Islet of Langerhans (tissue), 1 donor: Measurements from ENCODE around the gene NXPE3.

ENCODE experiments used
- FAIRE-seq: peaks from one replicate; lab custom pipeline; 2011; peaks lifted over from hg19 to GRCh38; lab: Jason Lieb, UNC

NXPE3 gene

DNA sequence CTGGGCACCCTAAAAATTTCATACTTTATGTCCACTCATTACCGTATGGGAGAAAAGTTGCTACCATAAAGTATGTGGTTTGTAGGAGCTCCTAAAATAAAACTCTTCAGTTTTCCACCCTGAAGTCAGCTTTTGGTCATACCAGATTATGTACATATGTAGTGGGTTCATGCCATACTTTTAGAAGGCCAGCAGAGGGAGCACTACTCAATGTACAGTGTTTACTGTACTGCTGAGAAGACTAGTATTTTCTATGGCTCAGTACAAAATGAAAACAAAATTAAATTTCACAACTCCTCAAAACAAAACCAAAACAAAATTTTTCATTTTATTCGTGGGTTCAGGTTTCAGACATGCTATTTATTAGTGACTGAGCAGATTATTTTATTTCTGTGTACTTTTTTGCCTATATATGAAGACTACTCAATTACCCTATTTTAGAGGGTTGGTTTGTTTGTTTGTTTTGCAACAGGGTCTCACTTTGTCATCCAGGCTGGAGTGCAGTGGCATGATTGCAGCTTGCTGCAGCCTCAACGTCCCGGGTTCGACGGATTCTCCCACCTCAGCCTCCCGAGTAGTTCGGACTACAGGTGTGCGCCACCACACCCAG lies 24.3 kb downstream of the NXPE3 start:
- FAIRE-seq: peak; percentile 100

DNA sequence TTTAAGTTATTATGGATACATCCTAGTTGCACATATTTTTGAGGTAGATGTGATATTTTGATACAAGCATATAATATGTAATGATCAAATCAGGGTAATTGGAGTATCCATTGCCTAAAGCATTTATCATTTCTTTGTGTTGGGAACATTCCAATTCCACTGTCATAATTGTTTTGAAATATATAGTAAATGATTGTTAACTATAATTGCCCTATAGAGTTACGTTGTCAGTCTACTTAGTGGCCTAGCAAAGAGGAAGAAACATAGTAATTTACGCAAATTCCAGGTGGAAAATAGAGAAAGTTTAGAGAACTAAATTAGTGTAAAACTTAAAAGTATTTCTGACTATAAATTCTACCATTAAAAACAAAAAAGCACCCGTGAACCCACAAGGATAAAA lies 24.9 kb downstream of the NXPE3 start:
- no peak for FAIRE-seq

DNA sequence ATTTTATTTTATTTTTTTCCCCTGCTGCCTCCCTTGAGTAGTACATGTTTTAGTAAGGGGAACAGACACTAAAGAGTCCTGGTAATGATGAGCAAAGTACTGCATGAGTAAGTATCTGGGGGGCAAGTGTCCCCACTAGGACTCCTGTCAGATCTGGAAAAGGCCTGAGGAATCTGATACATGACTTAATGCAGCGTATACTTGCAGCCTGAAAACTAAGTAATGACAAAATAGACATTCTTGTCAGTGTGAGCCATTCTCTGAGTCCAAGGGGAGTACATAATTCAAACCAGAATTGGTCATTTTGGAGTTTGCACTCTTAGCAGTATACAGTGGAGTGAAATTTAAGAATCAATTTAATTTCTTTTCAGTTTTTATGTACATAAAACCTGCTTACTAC lies 27.5 kb downstream of the NXPE3 start:
- no peak for FAIRE-seq

DNA sequence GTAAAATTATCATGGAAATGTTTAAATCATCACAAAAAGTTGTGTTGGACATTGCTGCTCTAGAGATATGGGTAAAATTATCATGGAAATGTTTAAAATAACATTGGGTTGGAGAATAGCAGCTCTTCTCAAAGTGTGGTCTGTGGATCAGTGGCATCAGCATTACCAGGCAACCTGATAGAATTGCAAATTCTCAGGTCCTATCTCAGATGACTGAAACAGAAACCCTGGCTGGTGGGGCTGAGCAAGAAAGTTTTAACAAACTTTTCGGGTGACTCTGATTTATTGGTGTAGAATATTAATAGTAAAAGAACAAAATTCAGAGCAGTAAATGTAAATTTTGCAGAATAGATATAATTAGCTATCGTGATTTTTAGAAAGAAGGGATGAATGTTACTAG lies 28.9 kb downstream of the NXPE3 start:
- no peak for FAIRE-seq

DNA sequence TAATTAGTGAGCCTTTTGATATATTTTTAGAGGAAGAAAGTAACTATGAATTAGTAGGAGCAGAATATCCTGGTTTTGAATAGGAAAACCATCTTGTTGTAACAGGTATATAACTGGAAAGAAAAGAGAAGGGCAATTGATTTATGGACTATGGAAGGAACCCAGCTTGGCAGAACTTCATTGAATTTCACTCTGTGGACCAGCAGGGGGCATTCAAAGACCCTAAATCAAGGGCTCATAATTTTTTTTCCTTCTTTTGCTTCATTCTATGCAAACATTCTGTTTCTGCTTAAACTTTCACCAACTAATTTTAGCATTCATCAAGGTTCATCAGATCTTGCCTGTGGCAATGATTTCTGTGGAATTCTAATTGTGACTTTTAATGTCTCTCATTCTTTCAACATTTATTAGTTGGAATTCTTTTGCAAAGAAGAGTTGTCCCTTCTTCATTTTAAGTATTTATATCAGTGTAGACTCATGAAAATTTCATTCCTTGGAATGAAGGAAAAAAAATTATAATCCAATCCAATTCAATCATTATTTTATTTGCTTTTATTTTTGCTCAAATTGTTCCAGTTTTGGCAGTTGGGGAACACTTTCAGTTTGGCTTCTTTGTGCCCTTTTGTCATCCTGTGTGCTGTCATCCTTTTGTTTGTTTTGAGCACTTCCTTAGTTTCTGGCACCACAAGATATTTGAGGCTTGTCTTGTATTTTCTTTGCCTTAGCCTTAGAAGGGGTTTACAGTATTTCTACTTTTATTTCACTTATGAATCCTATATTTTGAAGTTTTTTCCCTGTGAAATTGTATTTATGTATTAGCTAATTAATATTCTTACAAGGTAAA lies 30.4 kb downstream of the NXPE3 start:
- peak; percentile 99 for FAIRE-seq

DNA sequence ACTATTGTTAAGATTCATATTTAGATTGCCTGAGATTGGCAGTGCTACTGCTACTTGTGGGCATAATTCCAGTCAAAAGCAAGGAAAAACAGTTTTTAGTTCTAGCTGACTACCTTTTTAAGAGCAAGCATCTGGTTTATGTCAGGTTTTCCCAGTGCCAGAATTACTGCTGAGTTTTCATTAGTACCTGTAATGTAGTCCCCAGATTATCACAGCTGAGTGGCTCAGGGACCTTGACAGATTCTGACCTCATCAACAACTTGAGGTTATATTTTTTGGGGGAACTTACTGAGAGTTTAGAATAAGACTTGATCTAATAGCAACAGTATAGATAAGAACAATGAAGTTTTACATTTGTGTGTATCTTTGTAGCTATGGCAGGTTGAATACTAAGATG lies 31.0 kb downstream of the NXPE3 start:
- peak; percentile 97 for FAIRE-seq

DNA sequence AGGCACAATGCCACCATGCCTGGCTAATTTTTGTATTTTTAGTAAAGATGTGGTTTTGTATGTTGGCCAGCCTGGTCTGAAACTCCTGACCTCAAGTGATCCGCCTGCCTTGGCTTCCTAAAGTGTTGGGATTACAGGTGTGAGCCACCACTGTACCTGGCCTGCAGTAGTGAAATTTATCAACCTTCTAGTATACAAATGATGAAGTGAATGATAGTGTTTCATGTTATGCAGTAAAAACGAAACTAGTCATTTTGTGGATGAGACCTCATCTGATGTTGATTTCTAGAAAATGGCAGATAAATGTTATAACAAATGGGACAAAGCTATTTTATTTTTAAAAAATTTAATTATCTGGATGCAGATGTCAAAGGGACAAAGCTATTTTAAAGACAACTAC lies 32.9 kb downstream of the NXPE3 start:
- no peak for FAIRE-seq

DNA sequence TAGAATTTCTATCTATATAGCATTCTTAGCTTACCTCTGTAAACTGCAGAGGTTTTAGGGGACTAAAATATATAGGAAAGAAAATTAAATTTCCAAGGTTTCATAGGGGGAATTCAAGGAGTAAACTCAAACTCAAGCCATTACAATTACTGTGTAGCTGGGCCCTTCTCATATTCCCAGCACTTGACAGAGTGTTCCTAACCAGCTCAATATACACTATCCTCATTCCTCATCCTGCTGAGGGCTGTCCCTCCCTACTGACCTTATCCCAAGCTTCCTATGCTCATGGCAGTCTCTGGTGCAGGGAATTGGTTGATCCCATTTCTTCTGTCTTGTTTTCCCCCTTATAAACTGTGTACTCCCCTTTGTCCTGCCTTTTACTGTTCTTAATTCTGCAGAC lies 33.9 kb downstream of the NXPE3 start:
- FAIRE-seq: no peak

DNA sequence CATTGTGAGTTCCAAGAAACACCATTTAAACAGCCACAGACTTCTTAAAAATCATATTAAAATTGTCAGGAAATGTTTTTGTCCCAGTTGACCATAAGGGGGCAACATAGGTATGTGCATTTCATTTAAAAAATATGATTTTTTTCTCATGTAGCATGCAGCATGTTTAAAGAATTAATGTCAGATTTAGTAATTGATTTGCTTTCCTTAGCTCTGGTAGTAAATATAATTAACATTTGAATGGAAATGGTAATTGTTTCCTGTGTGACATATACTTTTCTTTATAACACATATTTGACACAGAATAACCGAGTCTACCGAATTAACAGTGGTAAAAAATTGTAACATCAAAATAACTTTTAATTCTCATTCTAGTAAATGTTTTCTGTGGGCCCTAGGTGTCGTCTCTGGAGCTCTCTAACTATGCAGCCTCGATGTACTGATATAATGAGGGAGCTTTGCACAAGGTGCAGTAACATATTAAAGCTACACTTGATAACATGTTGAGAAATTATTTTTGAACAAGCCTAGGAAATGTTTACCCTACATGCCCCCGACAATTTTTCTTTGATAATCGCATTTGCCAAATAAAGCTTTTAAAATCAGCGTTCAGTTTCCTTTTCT lies 34.9 kb downstream of the NXPE3 start:
- FAIRE-seq: peak; percentile 100

DNA sequence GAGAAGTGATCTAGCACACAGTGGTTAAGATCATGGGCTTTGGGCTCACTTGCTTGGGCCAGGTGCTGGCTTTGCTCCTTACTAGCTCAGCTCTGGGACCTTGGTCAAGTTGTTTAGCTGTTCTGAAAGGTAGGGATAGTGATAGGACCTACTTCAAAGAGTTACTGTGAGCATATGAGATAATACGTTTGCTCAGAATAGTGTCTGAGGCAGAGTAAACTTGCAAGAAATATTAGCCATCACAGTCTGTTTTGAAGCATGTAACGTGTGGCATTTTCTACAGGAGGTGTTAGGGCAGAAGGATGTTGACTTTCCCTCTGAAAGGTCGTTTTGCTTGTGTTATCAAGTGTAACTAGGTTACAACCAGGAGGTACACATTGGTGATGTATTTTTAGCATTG lies 35.8 kb downstream of the NXPE3 start:
- FAIRE-seq: no peak

DNA sequence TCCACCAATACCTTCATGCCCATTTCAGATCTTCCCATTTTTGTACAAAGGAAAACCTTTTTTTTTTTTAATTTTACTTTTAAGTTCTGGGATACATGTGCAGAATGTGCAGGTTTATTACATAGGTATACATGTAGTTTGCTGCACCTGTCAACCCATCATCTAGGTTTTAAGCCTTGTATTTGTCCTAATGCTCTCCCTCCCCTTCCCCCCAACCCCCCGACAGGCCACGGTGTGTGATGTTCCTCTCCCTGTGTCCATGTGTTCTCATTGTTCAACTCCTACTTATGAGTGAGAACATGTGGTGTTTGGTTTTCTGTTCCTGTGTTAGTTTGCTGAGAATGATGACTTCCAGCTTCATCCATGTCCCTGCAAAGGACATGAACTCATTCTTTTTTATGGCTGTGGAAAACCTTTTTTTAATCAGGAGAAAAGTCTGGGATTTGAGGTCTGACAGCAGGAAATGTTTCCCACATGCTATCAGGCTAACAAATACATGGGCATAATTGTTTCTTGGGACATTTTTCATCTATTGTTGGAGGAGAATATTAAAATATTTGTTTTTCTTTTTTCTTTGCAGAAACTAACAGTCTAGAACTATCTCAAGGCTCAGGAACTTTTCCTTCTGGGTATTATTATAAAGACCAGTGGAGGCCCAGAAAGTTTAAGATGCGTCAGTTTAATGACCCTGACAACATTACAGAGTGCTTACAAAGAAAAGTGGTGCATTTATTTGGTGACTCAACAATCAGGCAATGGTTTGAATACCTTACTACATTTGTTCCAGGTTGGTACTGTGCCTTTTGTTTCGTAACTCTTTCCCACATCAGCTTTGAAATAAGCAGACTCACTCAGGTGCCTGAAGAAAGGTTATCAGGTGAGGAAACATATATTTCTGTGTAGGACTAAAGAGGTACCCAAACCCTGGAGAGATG lies 37.5 kb downstream of the NXPE3 start:
- FAIRE-seq: no peak

DNA sequence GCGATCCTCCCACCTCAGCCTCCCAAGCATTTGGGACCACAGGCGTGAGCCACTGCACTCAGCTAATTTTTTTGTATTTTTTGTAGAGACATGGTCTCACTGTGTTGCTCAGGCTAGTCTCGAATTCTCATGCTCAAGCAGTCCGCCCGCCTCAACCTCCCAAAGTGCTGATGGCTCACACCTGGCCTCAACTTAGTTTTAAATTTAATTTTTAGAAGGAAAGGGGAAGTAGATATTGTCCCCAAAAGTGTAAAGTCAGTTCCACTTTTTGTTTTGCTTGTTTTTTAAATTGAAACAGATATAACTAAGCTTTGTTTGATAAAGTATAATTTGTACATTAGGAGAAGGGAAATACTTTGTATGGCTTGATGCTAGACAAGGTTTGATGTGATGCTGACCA lies 39.0 kb downstream of the NXPE3 start:
- FAIRE-seq: no peak

DNA sequence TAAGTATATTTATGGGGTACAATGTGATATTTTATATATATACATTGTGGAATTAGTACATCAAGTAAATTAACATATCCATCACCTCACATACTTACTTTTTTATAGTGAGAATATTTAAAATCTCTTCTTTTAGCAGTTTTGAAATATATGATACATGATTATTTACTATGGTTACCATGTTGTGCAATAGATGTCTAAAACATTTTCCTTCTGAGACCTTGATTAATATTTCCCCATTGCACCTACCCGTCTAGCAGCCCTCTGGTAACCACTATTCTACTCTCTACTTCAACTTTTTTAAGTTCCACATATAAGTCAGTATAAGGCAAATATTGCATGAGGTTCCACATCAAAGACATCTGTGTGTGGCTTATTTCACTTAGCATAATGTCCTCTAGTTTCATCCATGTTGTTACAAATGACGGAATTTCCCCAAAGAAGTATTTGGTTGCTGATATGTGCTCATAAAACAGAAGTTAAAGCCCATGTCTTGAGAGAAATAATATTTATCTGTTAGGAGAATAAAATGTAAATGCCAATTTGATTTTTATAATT lies 40.7 kb downstream of the NXPE3 start:
- FAIRE-seq: no peak

DNA sequence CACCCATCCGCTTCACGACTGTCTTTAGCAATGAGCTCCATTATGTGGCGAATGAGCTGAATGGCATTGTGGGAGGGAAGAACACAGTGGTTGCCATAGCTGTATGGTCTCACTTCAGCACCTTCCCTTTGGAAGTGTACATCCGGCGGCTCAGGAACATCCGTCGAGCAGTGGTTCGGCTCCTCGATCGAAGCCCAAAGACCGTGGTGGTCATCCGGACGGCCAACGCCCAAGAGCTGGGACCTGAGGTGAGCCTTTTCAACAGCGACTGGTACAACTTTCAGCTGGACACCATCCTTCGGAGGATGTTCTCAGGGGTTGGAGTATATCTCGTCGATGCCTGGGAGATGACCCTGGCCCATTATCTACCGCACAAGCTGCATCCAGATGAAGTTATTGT lies 42.5 kb downstream of the NXPE3 start:
- FAIRE-seq: no peak

DNA sequence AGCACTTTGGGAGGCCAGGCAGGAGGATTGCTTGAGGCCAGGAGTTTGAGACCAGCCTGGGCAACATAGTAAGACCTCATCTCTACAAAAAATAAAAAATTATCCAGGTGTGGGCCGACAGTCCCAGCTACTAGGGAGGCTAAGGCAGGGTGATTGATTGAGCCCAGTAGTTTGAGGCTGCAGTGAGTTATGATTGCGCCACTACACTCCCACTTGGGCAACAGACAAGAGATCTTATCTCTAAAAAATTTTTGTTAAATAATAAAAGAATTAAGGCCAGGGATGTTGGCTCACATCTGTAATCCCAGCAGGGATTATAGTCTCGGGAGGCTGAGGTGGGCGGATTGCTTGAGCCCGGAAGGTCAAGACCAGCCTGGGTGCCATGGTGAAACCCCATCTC lies 44.5 kb downstream of the NXPE3 start:
- FAIRE-seq: no peak

DNA sequence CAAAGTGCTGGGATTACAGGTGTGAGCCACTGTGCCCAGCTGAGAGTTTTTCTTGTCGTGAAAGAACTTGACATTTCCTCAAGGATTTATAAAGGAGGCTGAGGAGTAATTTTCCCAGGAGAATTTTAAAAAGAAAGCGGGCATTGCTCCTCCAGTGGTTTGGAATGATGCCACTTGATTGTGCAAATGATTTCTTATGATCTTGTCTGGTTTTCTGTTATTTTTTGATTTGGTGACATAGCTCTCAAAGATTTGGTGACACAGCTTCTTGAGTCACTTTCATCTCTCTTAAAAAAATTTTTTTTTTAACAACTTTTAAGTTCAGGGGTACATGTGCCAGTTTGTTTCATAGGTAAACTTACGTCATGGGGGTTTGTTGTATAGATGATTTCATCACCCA lies 45.7 kb downstream of the NXPE3 start:
- FAIRE-seq: no peak

DNA sequence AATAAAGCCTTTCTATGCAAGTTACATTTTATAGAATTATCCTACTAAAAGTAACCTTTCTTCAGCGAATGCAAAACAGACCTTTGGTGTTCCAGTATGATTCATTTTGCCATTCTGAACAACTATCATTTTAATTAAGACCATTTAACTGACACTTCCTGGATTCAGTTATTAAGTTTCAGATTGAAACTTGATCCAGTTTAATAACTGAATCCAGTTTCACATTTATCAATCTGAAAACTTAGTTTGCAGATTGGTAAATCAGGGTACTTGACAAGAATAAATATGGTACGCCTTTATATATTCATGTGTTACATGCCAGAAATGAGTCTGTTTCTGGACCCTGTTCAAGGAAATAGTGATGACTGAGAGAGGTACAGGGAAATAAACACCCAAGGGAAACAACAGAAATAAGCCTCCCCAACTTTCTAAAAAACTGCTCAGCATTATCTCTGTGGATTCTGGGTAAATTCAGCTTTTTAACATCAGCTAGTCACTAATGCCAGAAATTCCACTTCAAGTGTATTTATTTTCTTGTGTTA lies 47.0 kb downstream of the NXPE3 start:
- peak; percentile 65 for FAIRE-seq

DNA sequence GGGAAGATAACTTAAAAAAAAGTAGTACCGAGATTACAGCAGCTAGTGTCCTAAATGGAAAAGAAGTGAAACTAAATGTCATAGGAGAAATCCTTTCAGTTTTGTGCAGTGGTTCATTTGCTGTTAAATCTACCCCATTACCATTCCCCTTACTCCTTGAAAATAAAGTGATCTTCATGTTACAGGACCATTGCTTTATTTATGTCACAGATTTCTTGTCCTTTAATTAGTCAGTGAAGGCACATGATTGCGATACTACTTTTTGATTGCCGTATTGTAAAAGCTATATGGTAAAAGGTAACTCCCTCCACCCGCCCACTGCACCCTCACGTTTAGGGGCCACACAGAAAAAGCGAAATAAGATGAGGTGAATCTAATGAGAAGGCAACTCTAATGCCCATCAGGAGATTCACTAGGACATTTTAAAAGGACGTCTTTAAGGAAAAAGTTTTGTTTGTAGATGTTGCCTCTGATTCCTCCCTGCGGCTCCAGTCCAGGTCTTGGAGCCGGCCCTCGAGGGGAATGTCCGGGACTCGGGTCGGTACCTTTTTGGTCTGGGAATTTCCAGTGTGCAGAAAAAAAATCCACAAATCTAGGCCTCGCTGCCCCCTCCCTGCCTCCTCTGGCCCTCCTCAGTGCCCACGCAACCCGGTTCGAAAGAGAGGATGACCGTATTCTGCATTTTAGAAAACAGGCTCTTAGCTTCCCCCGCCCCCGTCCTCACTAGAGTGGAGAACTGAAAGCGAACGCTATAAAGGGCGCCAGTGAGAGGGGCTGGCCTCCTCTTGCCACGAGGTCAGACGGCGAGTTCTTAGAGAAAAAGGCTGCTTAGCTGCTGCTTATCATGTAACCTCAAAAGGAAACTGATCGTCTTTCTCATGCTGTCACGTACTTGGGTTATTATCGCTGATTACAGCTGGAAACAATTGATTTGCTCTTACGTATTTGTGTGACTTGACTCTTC lies 48.5 kb downstream of the NXPE3 start:
- peak; percentile 81 for FAIRE-seq

DNA sequence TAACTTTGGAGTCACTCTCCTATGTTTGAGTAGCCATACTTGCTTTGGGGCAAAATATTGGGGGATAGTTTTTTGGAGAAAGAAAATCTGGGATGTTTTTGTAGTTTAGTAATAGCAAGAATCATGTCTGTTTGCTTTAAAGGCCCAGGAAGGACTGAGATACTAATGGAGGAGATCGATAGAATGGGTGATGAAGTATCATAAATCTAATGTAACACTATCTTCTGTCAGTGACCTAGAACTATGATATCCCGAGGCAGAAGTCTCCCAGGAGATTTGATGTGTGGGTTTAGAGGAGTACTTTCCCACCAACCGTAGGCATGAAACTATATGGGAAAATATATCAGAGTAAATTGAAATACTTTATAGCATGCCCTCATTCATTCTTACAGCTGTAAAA lies 49.3 kb downstream of the NXPE3 start:
- no peak for FAIRE-seq

DNA sequence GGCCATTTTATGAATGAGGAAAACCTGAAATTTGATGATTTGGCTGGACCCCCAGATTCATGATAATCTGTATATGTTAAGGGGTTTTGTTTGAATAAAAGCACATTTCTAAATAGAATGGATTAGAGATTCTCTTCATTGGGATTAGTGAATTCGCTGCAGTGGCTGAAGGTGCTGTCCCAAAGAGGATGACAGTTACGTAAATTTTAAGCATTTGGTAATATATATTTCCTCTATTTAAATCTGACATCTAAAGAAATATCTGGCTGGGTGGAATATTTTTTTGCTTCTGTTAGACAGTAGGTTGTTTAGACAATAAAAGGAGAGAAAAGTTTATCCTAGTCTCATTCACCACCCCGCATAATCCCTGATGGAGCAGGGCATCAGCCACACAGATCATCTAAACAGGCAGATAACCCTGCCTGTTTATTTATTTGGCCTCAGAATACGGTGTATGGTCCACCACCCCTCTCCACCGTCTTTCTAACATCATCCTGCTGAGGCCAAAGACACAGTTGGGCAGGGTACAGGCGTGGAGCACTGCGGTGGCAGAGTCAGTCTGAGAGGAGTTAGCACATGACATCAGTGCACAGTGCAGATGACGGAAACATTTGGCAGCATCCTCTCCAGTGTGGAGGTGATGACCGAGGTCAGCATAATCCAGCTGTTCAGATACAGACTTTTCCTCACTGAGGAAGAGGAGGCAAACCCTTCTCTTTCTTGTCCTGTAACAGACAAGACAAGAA lies 49.9 kb downstream of the NXPE3 start:
- FAIRE-seq: peak; percentile 66
